CD4-positive, alpha-beta T cell (primary cell): ENCODE results near the gene SRPRB. TPM values are rescaled to one million over a fixed set of nuclear protein-coding genes. Genes with fewer than 3 reads are reported as not detected.

ENCODE experiments used
- ATAC-seq: fragments of 200-7000 bp; cut with Tn5 transposase; one replicate; pipeline ENCODE4 v1.10.0; 2022; ENCODE audit warnings: mild to moderate bottlenecking; ENCODE audit not compliant: poor library complexity
- CTCF ChIA-PET: fragments of 350-600 bp; sonication (Branson Sonifier 250); formaldehyde crosslinking; loops from one replicate; lab custom pipeline; 2021; ENCODE audit warnings: antibody characterized with exemption, inconsistent platforms; lab: Charles Lee
- POLR2A ChIA-PET: fragments of 350-600 bp; sonication (Branson Sonifier 250); formaldehyde crosslinking; loops from one replicate; lab custom pipeline; 2021; ENCODE audit warnings: antibody characterized with exemption, inconsistent platforms; lab: Charles Lee
- DNase-seq, 14 experiments: peaks; one replicate each; pipeline ENCODE4 v3.0.0-alpha.2; 2013 to 2020; ENCODE audit warnings: mixed read lengths in 2 of 14
- H3K27ac ChIP-seq, 2 donors: one replicate each; pipeline versions ENCODE4 v1.5.1 to v1.7.0; 2013; ENCODE audit warnings: low read length in 2 of 2, low read depth in 1 of 2, mild to moderate bottlenecking in 1 of 2
- H3K27me3 ChIP-seq, 2 experiments: 1 replicate in 1 of 2; 2 replicates in 1 of 2; pipeline versions ENCODE4 v1.6.1 to v1.7.0; 2013; ENCODE audit warnings: low read length in 2 of 2, control low read depth in 1 of 2, mild to moderate bottlenecking in 1 of 2, moderate library complexity in 1 of 2; ENCODE audit not compliant: insufficient read depth in 2 of 2, control insufficient read depth in 1 of 2
- H3K36me3 ChIP-seq: one replicate; pipeline ENCODE4 v1.6.1; 2013; ENCODE audit warnings: low read length, control low read depth; ENCODE audit not compliant: insufficient read depth
- H3K4me1 ChIP-seq: one replicate; pipeline ENCODE4 v1.6.1; 2013; ENCODE audit warnings: low read length, control low read depth; ENCODE audit not compliant: insufficient read depth
- H3K4me3 ChIP-seq: one replicate; pipeline ENCODE4 v1.5.1; 2013; ENCODE audit warnings: mild to moderate bottlenecking, low read length, moderate library complexity
- H3K9me3 ChIP-seq, 2 experiments: 1 replicate in 1 of 2; 2 replicates in 1 of 2; pipeline versions ENCODE4 v1.6.1 to v1.7.0; 2013; ENCODE audit warnings: low read length in 2 of 2, mild to moderate bottlenecking in 2 of 2, control low read depth in 1 of 2, moderate library complexity in 1 of 2; ENCODE audit not compliant: control insufficient read depth in 1 of 2, insufficient read depth in 1 of 2
- H3K27ac Mint-ChIP-seq: one replicate; pipeline ENCODE4 v1.8.0; 2020; ENCODE audit warnings: mixed read lengths
- H3K27me3 Mint-ChIP-seq: one replicate; pipeline ENCODE4 v1.8.0; 2021; ENCODE audit warnings: mixed read lengths
- H3K36me3 Mint-ChIP-seq: one replicate; pipeline ENCODE4 v1.8.0; 2021; ENCODE audit warnings: low read depth, mixed read lengths
- H3K4me1 Mint-ChIP-seq: one replicate; pipeline ENCODE4 v1.8.0; 2021; ENCODE audit warnings: low read depth, mixed read lengths
- H3K4me3 Mint-ChIP-seq: one replicate; pipeline ENCODE4 v1.8.0; 2020; ENCODE audit warnings: mild to moderate bottlenecking, mixed read lengths
- H3K9me3 Mint-ChIP-seq: one replicate; pipeline ENCODE4 v1.8.0; 2020; ENCODE audit warnings: mixed read lengths
- intact Hi-C, 2 experiments: fragments of 100-400 bp; cut with DNase I in 1 of 2; cut with micrococcal nuclease in 1 of 2; formaldehyde crosslinking; loops; one replicate each; pipeline versions ENCODE4 v1.15.1 to v1.9.0; 2023 to 2025; cut with DNase I, micrococcal nuclease
- total RNA-seq, 174 experiments: library from RNA in 2 of 174; stranded (reverse) in 2 of 174; gene quantifications; one replicate each; pipeline ENCODE4 v1.2.3 and lab custom pipeline; 2021 to 2026
- TF ChIP-seq, protein P1 (sequence below): fragments of 200-600 bp; IDR thresholded peaks from one replicate; pipeline ENCODE4 v1.8.0; 2022; ENCODE audit warnings: antibody characterized with exemption, mild to moderate bottlenecking

The SRPRB gene
- total RNA-seq, 2 experiments from 2014 or later = 19.1 to 19.9 TPM

DNA sequence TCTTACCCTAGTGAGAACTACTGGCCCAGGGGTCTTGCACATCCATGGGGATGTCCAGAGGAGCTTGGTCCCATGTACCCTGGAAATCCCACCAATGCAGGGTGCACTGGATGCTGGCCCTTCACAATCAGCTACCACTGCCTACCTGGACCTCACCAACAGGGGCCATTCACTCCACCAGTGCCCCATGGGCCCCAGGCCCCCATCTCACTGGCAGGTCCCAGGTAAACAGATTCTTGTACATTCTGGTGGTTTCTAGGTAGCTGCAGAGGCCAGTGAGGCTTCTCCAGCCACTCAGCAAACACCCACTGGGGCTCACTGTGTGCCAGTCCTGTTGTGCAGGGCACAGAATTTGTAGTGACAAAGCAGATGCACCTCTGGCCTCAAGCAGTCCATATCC is 65.2 kb downstream of the SRPRB start:
- no peaks in the 10 kb centered on the region for H3K36me3 ChIP-seq
- Mint-ChIP-seq H3K27me3 (peaks cover 21% of the 10 kb centered on the region), H3K4me3 (no peak overlapping the region), H3K27ac (no peak overlapping the region), H3K36me3 (no peaks in the 10 kb centered on the region), H3K9me3 (no peaks in the 10 kb centered on the region), H3K4me1 (no peaks in the 10 kb centered on the region)
- no peaks in the 10 kb centered on the region for H3K4me1 ChIP-seq
- ChIA-PET POLR2A (no interaction called here), CTCF (no interaction called here)
- no peaks in the 10 kb centered on the region for H3K9me3 ChIP-seq
- intact Hi-C loops = loop anchor here in 1 of 2 experiments (10.0 kb wide), 1 partner anchor 116 kb away; no protein-coding TSS in a partner anchor
- H3K27me3 ChIP-seq = no peaks in the 10 kb centered on the region
- H3K27ac ChIP-seq = no peak overlapping the region
- no peak overlapping the region for H3K4me3 ChIP-seq
- no peak for DNase-seq
- no peak for ATAC-seq
- TF ChIP-seq, protein P1, sequence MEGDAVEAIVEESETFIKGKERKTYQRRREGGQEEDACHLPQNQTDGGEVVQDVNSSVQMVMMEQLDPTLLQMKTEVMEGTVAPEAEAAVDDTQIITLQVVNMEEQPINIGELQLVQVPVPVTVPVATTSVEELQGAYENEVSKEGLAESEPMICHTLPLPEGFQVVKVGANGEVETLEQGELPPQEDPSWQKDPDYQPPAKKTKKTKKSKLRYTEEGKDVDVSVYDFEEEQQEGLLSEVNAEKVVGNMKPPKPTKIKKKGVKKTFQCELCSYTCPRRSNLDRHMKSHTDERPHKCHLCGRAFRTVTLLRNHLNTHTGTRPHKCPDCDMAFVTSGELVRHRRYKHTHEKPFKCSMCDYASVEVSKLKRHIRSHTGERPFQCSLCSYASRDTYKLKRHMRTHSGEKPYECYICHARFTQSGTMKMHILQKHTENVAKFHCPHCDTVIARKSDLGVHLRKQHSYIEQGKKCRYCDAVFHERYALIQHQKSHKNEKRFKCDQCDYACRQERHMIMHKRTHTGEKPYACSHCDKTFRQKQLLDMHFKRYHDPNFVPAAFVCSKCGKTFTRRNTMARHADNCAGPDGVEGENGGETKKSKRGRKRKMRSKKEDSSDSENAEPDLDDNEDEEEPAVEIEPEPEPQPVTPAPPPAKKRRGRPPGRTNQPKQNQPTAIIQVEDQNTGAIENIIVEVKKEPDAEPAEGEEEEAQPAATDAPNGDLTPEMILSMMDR = no peak

Other genes with a start within 250 kb of the SRPRB start
- 100 to 1,000 TPM; 206 to 228 TPM for gene CDV3, start 232.1 kb upstream of the SRPRB start, total RNA-seq
- gene TOPBP1, start 143.9 kb upstream of the SRPRB start, total RNA-seq = 10 to 100 TPM; 29.1 to 32.4 TPM
- gene TF, start 59.4 kb upstream of the SRPRB start, total RNA-seq = under 1 TPM; 0.30 to 0.34 TPM
- not detected for gene RAB6B, start 90.1 kb downstream of the SRPRB start, total RNA-seq
- gene SLCO2A1, start 224.1 kb downstream of the SRPRB start, total RNA-seq = not detected